Thoracic aorta (tissue), 2 donors: Measurements from ENCODE around the gene INTS15. TPM values are rescaled to one million over a fixed set of nuclear protein-coding genes. Genes with fewer than 3 reads are reported as not detected.

Source experiments
- ATAC-seq: fragments of 150-250 bp; one replicate; pipeline ENCODE4 v1.8.0; 2017; ENCODE audit warnings: low read depth; ENCODE audit not compliant: insufficient number of reproducible peaks, low FRiP score
- DNase-seq: peaks from one replicate; pipeline ENCODE4 v3.0.0-alpha.2; 2020; ENCODE audit warnings: low spot score
- H3K27ac ChIP-seq, 2 donors: fragments of 200-600 bp; sonication (generic); 1 replicate in 1 of 2; 2 replicates in 1 of 2; pipeline ENCODE4 v1.5.1; 2016; ENCODE audit warnings: mild to moderate bottlenecking in 2 of 2, moderate library complexity in 2 of 2
- H3K27me3 ChIP-seq: fragments of 200-600 bp; sonication (generic); replicated peaks from 2 replicates; pipeline ENCODE4 v1.6.0; 2016; ENCODE audit warnings: mild to moderate bottlenecking; ENCODE audit not compliant: insufficient read depth
- H3K36me3 ChIP-seq: fragments of 200-600 bp; sonication (generic); one replicate; pipeline ENCODE4 v1.5.1; 2016
- H3K4me1 ChIP-seq, 2 donors: fragments of 200-600 bp; sonication (generic); 1 replicate in 1 of 2; 2 replicates in 1 of 2; pipeline versions ENCODE4 v1.5.1 to v1.6.0; 2016; ENCODE audit warnings: low read depth in 2 of 2, mild to moderate bottlenecking in 1 of 2; ENCODE audit not compliant: control insufficient read depth in 1 of 2
- H3K4me3 ChIP-seq: fragments of 200-600 bp; sonication (generic); 2 replicates; pipeline ENCODE4 v1.5.1; 2016; ENCODE audit warnings: mild to moderate bottlenecking
- H3K9me3 ChIP-seq: fragments of 200-600 bp; sonication (generic); 2 replicates; pipeline ENCODE4 v1.5.1; 2016
- CTCF ChIP-seq: fragments of 200-600 bp; sonication (generic); IDR thresholded peaks from one replicate; pipeline ENCODE4 v1.5.1; 2019; ENCODE audit warnings: antibody characterized with exemption
- total RNA-seq, 2 donors: library from RNA; depleted of rRNA; stranded (reverse); fragments of >200 nt; gene quantifications; one replicate each; pipeline versions ENCODE4 v1.1.0 to v1.2.3, GENCODE V29; 2016

Gene INTS15
- total RNA-seq, 2 donors from 2014 or later, result 37.2 to 45.4 TPM

- no peaks in the 10 kb centered on the region for H3K4me1 ChIP-seq
- no peak overlapping the region for H3K27ac ChIP-seq
- no peaks in the 10 kb centered on the region for H3K9me3 ChIP-seq
- H3K36me3 ChIP-seq, result peaks cover 38% of the 10 kb centered on the region
- no peak for TF ChIP-seq CTCF
- ATAC-seq (no peak), DNase-seq (no peak)
- H3K27me3 ChIP-seq, result no peaks in the 10 kb centered on the region
- H3K4me3 ChIP-seq, result no peak overlapping the region
These were observed 59.6 kb downstream of the INTS15 start for GRCh38 chr7:6649241-6649961.

- DNase-seq (no peak), ATAC-seq (no peak)
- Histone ChIP-seq H3K36me3 (peaks cover 39% of the 10 kb centered on the region), H3K4me1 (no peaks in the 10 kb centered on the region), H3K9me3 (no peaks in the 10 kb centered on the region), H3K27ac (no peak overlapping the region), H3K4me3 (no peak overlapping the region), H3K27me3 (no peaks in the 10 kb centered on the region)
- TF ChIP-seq CTCF, result no peak
These were observed 60.3 kb downstream of the INTS15 start for GRCh38 chr7:6650086-6650485.

DNA sequence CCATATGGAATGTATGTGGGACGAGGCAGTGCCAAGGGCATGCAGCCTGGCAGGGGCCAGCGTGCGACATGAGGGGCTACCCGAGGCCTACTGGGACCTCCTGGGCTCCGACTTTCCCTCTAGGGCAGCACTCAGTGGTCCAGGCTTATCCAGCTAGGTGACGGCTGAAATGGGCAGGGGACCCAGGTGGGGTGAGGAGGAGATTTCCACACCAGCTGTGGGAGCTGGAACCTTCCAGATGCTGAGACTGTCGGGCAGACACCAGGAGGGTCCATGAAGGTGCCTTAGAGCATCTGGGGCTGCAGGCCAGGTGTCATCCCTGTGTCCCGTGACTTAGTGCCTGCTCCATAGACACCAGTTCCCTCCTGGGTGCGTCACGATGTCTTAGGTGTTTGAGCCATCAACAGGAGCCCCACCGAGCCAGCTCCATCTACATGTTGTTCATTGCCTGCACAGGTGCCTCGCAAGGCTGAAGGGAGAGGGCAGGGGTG lies 60.7 kb downstream of the INTS15 start:
- ATAC-seq (no peak), DNase-seq (no peak)
- no peaks in the 10 kb centered on the region for H3K4me1 ChIP-seq
- H3K36me3 ChIP-seq, result peaks cover 43% of the 10 kb centered on the region
- H3K9me3 ChIP-seq, result no peaks in the 10 kb centered on the region
- no peak overlapping the region for H3K27ac ChIP-seq
- no peaks in the 10 kb centered on the region for H3K27me3 ChIP-seq
- no peak for TF ChIP-seq CTCF
- H3K4me3 ChIP-seq, result no peak overlapping the region

- Histone ChIP-seq H3K27ac (no peak overlapping the region), H3K27me3 (no peaks in the 10 kb centered on the region), H3K36me3 (peaks cover 39% of the 10 kb centered on the region), H3K4me1 (no peaks in the 10 kb centered on the region), H3K4me3 (no peak overlapping the region), H3K9me3 (no peaks in the 10 kb centered on the region)
- ATAC-seq (no peak), DNase-seq (no peak)
- no peak for TF ChIP-seq CTCF
These were observed 62.1 kb downstream of the INTS15 start for GRCh38 chr7:6651851-6652445.

- no peak for ATAC-seq
- Histone ChIP-seq H3K9me3 (no peaks in the 10 kb centered on the region), H3K4me1 (no peaks in the 10 kb centered on the region), H3K27me3 (no peaks in the 10 kb centered on the region), H3K4me3 (no peak overlapping the region), H3K27ac (no peak overlapping the region), H3K36me3 (peaks cover 35% of the 10 kb centered on the region)
- no peak for DNase-seq
- TF ChIP-seq CTCF, result no peak
These were observed 62.7 kb downstream of the INTS15 start for GRCh38 chr7:6652446-6653011.
